AG09319 (cell line): ENCODE measurements around the gene STAB2.

Source experiments
- DNase-seq: peaks from one replicate; pipeline ENCODE4 v3.0.0-alpha.2; 2010; ENCODE audit warnings: low read depth; ENCODE audit errors: extremely low read depth
- TF ChIP-seq, protein P1 (sequence below): IDR thresholded peaks from 2 replicates; pipeline ENCODE4 v1.5.1; 2011; ENCODE audit warnings: low read depth, mild to moderate bottlenecking, inconsistent platforms, low read length, moderate library complexity

Gene STAB2

DNA sequence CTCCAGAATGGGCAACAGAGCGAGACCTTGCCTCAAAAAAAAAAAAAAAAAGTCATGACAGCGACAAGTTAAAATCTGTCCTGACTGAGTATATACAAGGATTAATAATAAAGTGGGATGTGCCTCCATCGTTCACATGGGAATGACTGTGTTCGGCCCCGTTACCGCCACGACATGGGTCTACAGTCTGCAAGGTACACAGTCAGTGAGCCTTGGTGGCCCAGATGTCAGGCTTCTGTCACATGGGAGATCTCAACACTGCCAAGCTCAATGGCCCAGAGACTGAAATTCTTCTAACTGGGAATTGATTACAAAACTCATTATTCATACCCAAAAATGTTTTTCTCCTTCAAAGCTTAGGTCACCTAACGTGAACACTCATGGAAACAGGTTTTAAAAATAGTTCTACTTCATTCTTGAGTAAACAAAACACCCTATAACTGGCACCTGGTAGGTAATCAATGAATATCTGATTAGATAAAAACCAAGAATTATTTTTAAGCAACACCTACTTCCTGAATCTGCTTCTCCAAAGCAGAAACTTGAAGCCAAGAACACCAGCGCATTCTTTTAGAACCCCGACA, 188.0 kb downstream of the STAB2 start:
- no peak for DNase-seq
- TF ChIP-seq, protein P1, sequence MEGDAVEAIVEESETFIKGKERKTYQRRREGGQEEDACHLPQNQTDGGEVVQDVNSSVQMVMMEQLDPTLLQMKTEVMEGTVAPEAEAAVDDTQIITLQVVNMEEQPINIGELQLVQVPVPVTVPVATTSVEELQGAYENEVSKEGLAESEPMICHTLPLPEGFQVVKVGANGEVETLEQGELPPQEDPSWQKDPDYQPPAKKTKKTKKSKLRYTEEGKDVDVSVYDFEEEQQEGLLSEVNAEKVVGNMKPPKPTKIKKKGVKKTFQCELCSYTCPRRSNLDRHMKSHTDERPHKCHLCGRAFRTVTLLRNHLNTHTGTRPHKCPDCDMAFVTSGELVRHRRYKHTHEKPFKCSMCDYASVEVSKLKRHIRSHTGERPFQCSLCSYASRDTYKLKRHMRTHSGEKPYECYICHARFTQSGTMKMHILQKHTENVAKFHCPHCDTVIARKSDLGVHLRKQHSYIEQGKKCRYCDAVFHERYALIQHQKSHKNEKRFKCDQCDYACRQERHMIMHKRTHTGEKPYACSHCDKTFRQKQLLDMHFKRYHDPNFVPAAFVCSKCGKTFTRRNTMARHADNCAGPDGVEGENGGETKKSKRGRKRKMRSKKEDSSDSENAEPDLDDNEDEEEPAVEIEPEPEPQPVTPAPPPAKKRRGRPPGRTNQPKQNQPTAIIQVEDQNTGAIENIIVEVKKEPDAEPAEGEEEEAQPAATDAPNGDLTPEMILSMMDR: no peak

DNA sequence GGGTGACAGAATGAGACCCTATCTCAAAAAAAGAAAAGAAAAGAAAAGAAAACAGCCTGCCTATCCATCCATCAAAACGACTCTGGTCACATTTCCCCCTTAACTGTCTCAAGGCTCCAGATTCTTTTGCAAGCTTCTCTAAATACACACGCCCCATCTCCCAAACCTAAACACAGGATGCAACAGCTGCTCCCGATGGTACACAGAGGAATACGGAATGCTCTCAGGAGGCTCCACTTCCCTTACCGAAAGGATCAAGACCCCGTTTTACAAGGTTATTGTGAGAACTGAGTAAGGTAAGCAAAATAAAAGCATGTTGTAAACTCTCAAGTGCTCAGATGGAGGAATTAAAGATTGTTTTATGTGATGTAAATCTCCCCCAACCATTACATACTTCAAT, 191.7 kb downstream of the STAB2 start:
- DNase-seq: no peak
- TF ChIP-seq, protein P1: no peak

DNA sequence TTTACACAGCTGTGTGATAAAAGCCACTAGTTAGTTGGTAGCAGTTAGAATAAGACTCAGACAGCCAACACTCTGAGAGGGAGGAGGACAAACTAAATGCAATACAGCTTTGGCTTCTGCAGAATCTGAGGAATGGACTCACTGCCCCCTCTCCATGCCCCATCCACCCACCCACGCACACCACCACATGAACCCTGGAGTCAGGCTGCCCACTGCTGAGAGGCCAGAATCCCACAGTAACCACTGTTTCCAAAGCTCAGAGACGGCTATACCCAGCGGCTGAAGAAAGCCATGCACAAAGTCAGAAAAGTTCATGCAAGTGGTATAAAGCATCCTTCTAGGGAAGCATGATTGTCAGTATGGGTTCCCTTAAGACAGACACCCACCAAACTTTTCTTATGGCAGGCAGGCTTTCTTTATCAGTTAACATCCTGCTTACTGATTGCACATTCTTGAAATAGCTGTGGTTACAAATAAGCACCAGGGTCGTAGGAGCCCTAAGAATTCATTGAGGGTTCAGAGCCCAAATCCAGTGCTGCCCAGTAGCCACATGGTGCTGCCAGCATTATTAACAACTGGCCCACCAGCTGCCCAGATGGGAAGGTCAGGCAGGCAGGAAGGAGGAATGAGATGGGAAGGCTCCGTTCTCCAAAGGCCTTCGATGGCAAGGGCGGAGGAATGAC, 192.5 kb downstream of the STAB2 start:
- no peak for DNase-seq
- TF ChIP-seq, protein P1: no peak

DNA sequence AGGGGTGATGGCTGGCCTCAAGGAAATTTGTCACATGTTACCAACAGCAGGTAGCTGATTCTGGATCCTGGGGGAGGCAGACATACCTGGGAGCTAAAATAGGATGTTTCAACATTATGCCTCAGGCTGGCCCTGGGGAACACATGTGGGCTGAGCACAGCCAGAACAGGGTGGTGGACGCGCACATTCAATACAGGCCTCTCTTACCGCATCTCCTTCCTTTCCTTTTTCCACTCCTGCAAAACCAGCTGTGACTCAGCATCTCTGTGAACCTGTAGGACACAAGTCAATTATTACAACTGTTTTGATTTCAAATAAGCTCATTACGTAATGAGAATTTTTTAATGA, 193.0 kb downstream of the STAB2 start:
- no peak for DNase-seq
- TF ChIP-seq, protein P1: no peak

DNA sequence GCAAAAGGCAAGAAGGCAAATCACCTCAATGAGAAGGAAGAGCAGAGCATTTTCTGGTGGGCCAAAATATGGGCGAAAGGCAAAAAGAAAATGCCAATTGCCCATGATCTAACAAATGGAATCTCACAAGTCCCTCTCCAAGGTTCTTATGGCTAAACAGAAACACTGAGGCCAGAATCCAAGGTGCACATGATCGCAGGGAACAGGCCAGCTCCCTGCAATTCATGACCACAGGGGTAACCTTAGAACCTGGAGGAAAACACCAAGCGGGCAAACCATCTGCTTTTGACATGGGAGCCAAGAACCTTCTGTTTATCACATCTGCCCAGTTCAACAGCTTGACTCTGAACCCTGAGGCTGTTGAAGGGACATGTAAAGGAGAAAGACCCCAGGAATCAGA, 193.9 kb downstream of the STAB2 start:
- TF ChIP-seq, protein P1: no peak
- DNase-seq: no peak

DNA sequence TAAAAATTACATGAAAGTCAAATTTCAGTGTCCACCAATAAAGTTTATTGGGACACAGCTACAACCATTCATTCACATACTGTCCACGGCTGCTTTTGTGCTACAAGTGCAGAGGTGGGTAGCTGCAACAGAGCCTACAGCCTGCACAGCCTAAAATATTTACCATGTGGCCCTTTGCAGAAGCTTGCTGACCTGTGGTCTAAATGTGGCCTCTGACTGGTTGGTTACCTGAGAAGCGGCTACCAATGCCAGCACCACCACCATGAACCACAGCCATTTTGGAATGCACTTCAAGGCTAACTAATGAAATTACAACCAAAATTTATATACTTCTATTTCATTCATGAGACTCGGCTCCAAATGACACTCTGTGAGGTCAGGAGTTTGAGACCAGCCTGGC, 195.3 kb downstream of the STAB2 start:
- DNase-seq: no peak
- TF ChIP-seq, protein P1: no peak

DNA sequence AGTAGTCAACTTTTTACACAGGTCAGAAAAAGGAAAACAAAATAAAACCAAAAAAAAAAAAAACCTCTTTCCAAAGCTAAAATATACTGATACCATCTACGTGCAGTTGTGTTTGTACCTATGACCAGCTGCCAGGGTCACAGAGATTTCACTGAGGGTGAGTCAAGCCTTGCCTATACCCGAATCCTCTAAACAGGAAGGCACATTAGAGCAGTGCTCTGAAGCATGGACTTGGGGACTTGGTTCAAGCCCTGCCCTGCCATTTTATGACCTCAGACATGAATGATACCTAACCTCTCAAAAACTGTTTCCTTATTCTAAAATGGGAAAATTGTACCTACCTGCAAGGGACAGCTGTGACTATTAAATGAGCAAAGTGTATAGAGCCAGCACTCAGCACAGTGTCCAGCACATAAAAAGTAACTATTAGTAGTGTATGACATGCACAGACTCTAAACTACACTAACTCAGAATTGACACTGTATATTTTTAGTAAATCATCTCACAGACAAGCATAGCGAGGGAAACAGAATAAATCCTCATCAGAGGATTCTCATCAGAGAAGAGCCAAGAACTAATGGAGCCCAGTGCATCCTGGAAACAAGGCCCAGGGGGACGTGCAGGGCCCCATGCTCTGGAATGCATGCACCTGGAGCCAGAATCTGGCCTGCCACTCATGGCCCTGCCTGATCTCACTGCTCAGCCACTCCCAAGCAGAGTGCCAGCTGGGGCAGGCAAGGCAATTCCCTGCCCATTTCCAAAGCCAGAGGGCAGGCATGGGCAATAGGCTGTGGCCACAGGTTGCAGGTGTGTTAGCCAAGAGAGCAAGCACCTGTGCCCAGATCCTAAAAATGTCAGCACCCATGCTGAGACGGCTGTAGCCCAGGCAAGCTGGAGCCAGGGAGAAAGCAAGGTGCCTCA, 196.9 kb downstream of the STAB2 start:
- TF ChIP-seq, protein P1: no peak
- DNase-seq: no peak
